DOHH2 (cell line): ENCODE data around the gene WDR62.

ENCODE experiments used
- CTCF ChIP-seq: fragments of 200-600 bp; sonication (generic); IDR thresholded peaks from one replicate; pipeline ENCODE4 v1.5.1; 2014; ENCODE audit warnings: antibody characterized with exemption, mild to moderate bottlenecking, low read depth, low read length; ENCODE audit not compliant: poor library complexity, severe bottlenecking
- EZH2phosphoT487 ChIP-seq: fragments of 200-600 bp; sonication (generic); IDR thresholded peaks from 2 replicates; pipeline ENCODE4 v1.6.1; 2017; ENCODE audit warnings: borderline replicate concordance, mild to moderate bottlenecking, antibody characterized with exemption, low read length, moderate library complexity, mixed read lengths

- TF ChIP-seq CTCF: no peak
- no peak for TF ChIP-seq EZH2phosphoT487
These were observed 66.3 kb downstream of the WDR62 start for GRCh38 chr19:36120984-36121358.
